Mucosa of descending colon (tissue), 3 donors: ENCODE measurements around the gene KCNJ1. TPM values are rescaled to one million over a fixed set of nuclear protein-coding genes. Genes with fewer than 3 reads are reported as not detected.
A peak's percentile ranks its signal among the peaks of the same experiment; 100 is the strongest.

ENCODE experiments used
- ATAC-seq: fragments of 200-7000 bp; cut with Tn5 transposase; one replicate; pipeline ENCODE4 v1.9.1; 2020; ENCODE audit warnings: mild to moderate bottlenecking, moderate library complexity
- DNase-seq, 3 donors: peaks; one replicate each; pipeline ENCODE4 v3.0.0-alpha.2; 2020
- H3K36me3 ChIP-seq: fragments of 200-600 bp; one replicate; pipeline ENCODE4 v1.8.0; 2021; ENCODE audit warnings: low read depth, mild to moderate bottlenecking
- H3K4me1 ChIP-seq: fragments of 200-600 bp; one replicate; pipeline ENCODE4 v1.8.0; 2021; ENCODE audit warnings: low read depth, mild to moderate bottlenecking
- H3K4me3 ChIP-seq: fragments of 200-600 bp; one replicate; pipeline ENCODE4 v1.8.0; 2021; ENCODE audit warnings: mild to moderate bottlenecking
- H3K9me3 ChIP-seq: fragments of 200-600 bp; one replicate; pipeline ENCODE4 v1.8.0; 2021; ENCODE audit warnings: mild to moderate bottlenecking
- CTCF ChIP-seq: fragments of 200-600 bp; IDR thresholded peaks from one replicate; pipeline ENCODE4 v1.8.0; 2022; ENCODE audit warnings: antibody characterized with exemption, mild to moderate bottlenecking
- intact Hi-C, 2 donors: fragments of 100-400 bp; cut with DNase I in 1 of 2; cut with micrococcal nuclease in 1 of 2; formaldehyde crosslinking; loops; one replicate each; pipeline versions ENCODE4 v1.11.0 to v1.11.1; 2022; cut with DNase I, micrococcal nuclease
- total RNA-seq, 3 donors: library from RNA; stranded (reverse); fragmentation: NEBNext Ultra II Directional in 2 of 3; extraction: Animal tissue kit (Norgen Biotek cat#: 25700) in 2 of 3; gene quantifications; one replicate each; pipeline versions ENCODE4 v1.2.1 to v1.2.4, GENCODE V29; 2021 to 2023
- donor health status: DM: no; HTN: no; CAD: no; lungs with moderate emphysema.
- donor health status: DM: no; HTN: no; CAD: no.
- donor health status: DM: no; HTN: yes; CAD: no.

Gene KCNJ1
- total RNA-seq, 3 donors from 2014 or later: not detected

- H3K4me1 ChIP-seq: no peaks in the 10 kb centered on the region
- peak; percentile 88 for ATAC-seq
- no peaks in the 10 kb centered on the region for H3K9me3 ChIP-seq
- intact Hi-C loops: loop anchor here (2.0 to 5.0 kb wide), 3 partner anchors 67 to 77 kb away; no protein-coding TSS in a partner anchor
- DNase-seq: peak in 2 of 3 donors; percentile 47 to 82
- H3K36me3 ChIP-seq: no peaks in the 10 kb centered on the region
- TF ChIP-seq CTCF: peak; percentile 32
- H3K4me3 ChIP-seq: no peak overlapping the region
Measured at GRCh38 chr11:128884703-128885338, 17.7 kb upstream of the KCNJ1 start.

- H3K36me3 ChIP-seq: no peaks in the 10 kb centered on the region
- no peak overlapping the region for H3K4me3 ChIP-seq
- TF ChIP-seq CTCF: no peak
- DNase-seq (no peak), ATAC-seq (no peak)
- no peaks in the 10 kb centered on the region for H3K4me1 ChIP-seq
- H3K9me3 ChIP-seq: no peaks in the 10 kb centered on the region
- intact Hi-C loops: loop anchor here (2.0 to 5.0 kb wide), 2 partner anchors 73 to 78 kb away; no protein-coding TSS in a partner anchor
Measured at GRCh38 chr11:128884054-128884453, 17.0 kb upstream of the KCNJ1 start.

- Histone ChIP-seq H3K4me1 (no peaks in the 10 kb centered on the region), H3K36me3 (no peaks in the 10 kb centered on the region), H3K9me3 (no peaks in the 10 kb centered on the region), H3K4me3 (no peak overlapping the region)
- no peak for ATAC-seq
- intact Hi-C loops: loop anchor here in 1 of 2 donors (5.0 kb wide), 1 partner anchor 80 kb away; no protein-coding TSS in a partner anchor
- DNase-seq: no peak
- no peak for TF ChIP-seq CTCF
Measured at GRCh38 chr11:128882451-128882850, 15.4 kb upstream of the KCNJ1 start.

GRCh38 chr11:128881221-128881620, 14.1 kb upstream of the KCNJ1 start:
- no peak for DNase-seq
- no peak for ATAC-seq
- intact Hi-C loops: loop anchor here in 1 of 2 donors (5.0 kb wide), 1 partner anchor 81 kb away; no protein-coding TSS in a partner anchor

GRCh38 chr11:128879817-128880216, 12.7 kb upstream of the KCNJ1 start:
- Histone ChIP-seq H3K36me3 (no peaks in the 10 kb centered on the region), H3K4me3 (no peak overlapping the region), H3K4me1 (no peaks in the 10 kb centered on the region), H3K9me3 (no peaks in the 10 kb centered on the region)
- DNase-seq (no peak), ATAC-seq (no peak)
- intact Hi-C loops: loop anchor here in 1 of 2 donors (5.0 kb wide), 1 partner anchor 82 kb away; no protein-coding TSS in a partner anchor
- TF ChIP-seq CTCF: no peak

More at GRCh38 chr11:128881221-128881620, 14.1 kb upstream of the KCNJ1 start:
- no peak for TF ChIP-seq CTCF
- Histone ChIP-seq H3K4me3 (no peak overlapping the region), H3K4me1 (no peaks in the 10 kb centered on the region), H3K9me3 (no peaks in the 10 kb centered on the region), H3K36me3 (no peaks in the 10 kb centered on the region)
